ENCODE data around the gene MAP3K5.

Gene MAP3K5

DNA sequence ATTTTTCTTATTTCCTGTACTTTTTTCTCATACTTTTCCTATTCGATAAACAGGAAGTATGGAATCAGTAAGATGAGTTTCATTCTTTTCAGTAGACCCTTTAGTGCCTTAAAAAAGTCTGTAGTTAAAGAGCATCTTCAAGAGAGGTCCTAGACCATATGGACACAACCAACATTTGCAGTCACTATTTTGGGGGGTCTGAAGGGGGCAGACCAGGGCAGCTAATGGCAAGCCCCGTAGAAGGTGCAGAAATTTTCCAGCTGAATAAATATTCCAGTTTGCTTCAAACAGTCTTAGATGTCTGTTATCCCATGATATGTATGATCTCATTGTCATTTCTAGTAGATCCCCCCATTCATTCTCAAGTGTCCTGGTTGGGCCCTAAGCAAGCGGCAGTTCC lies 52.8 kb downstream of the MAP3K5 start:
- TF ChIP-seq CTCF (IDR thresholded peaks at IDR 0.05; ENCODE audit: borderline replicate concordance, insufficient read depth, low read depth, low read length) = no peak
- H3K4me3 ChIP-seq (ENCODE audit: low read depth, low read length) = no peak overlapping the region

DNA sequence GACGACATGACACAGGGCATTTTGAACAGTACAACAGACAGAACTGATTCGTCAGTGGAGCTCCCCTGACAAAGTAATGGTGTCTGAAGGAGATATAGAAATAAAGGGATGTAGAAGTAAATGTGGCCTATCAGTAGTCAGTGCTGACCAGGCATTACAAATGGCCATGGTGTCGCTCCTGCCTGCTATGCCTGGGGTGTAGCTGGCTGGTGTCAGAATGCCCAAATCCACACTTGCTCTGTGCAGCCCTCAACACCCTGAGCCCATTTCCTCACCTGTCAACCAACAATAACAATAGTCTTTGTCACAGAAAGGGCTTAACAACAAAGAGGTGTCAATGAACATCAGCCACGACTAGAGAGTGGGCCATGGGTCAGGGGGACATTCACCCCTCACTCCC lies 53.2 kb downstream of the MAP3K5 start:
- no peak overlapping the region for H3K4me3 ChIP-seq (ENCODE audit: low read depth, low read length)
- no peak for TF ChIP-seq CTCF (IDR thresholded peaks at IDR 0.05; ENCODE audit: borderline replicate concordance, insufficient read depth, low read depth, low read length)

GRCh38 chr6:136738692-136739057 lies 53.6 kb downstream of the MAP3K5 start:
- H3K4me3 ChIP-seq (ENCODE audit: low read depth, low read length) = no peak overlapping the region
- no peak for TF ChIP-seq CTCF (IDR thresholded peaks at IDR 0.05; ENCODE audit: borderline replicate concordance, insufficient read depth, low read depth, low read length)

DNA sequence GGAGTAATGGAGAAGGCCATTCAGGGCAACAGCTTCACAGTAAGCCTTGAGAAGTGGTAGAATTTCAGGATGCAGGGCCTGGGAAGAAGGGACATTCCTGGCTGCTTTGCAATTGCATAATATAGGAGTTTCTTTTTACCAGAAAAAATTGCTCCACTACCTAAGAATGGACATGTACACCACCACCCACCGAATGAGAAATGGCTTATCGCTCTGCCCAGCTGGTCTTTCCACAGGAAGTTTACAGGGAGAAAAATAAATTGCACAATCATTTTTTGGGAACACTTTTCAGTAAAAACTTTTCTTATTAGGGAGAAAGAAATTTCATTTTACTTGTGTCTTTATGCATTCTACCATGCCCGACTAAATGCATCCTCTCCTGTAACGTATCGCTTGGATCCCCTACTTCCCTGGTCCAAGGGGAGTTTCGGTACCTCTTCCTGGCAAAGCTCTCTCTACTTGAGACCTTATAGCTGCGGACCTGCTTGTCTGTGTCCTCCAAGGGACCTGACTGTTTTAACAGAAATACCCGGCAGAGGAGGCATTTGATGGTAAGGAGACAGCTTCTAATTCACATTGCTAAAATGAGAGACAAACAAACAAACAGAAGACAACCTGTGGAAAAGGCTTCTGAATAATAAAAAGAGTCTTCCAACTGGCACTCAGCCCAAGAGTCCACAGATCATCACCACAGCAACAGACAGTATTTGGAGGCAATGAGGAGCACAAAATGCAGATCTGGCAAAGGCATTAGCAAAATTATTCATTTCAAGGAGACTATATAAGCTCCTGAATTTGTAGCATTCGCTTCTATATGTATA lies 54.2 kb downstream of the MAP3K5 start:
- TF ChIP-seq CTCF (IDR thresholded peaks at IDR 0.05; ENCODE audit: borderline replicate concordance, insufficient read depth, low read depth, low read length) = no peak
- H3K4me3 ChIP-seq (ENCODE audit: low read depth, low read length) = no peak overlapping the region

DNA sequence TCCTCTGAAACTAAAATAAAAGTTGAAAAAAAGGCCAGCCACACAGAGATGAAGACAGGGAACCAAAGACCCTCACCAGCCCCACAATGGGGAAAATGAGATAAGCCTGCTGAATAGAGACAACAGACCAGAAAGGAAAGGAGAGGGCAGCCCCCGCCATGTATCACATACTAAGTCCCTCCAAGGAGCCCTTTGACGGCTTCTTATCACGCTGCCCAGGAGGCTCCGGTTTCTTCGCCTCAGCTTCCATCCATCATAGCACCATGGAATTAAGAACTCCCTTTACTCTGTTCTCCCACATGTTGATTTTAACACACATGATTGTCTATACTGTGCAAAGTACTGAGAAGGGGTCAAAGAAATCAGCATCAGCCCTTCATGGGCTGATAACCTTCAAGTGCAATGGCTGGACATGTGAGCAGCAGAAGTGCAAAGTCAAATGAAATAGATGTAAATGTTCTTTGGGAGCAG lies 54.9 kb downstream of the MAP3K5 start:
- TF ChIP-seq CTCF (IDR thresholded peaks at IDR 0.05; ENCODE audit: borderline replicate concordance, insufficient read depth, low read depth, low read length) = no peak
- no peak overlapping the region for H3K4me3 ChIP-seq (ENCODE audit: low read depth, low read length)

GRCh38 chr6:136736281-136736960 lies 55.9 kb downstream of the MAP3K5 start:
- no peak overlapping the region for H3K4me3 ChIP-seq (ENCODE audit: low read depth, low read length)
- TF ChIP-seq CTCF (IDR thresholded peaks at IDR 0.05; ENCODE audit: borderline replicate concordance, insufficient read depth, low read depth, low read length) = no peak

GRCh38 chr6:136734977-136735376 lies 57.3 kb downstream of the MAP3K5 start:
- H3K4me3 ChIP-seq (ENCODE audit: low read depth, low read length) = no peak overlapping the region
- TF ChIP-seq CTCF (IDR thresholded peaks at IDR 0.05; ENCODE audit: borderline replicate concordance, insufficient read depth, low read depth, low read length) = no peak

Measured in GM12875 (cell line).